Measurements from ENCODE around the gene APP.

The APP gene

DNA sequence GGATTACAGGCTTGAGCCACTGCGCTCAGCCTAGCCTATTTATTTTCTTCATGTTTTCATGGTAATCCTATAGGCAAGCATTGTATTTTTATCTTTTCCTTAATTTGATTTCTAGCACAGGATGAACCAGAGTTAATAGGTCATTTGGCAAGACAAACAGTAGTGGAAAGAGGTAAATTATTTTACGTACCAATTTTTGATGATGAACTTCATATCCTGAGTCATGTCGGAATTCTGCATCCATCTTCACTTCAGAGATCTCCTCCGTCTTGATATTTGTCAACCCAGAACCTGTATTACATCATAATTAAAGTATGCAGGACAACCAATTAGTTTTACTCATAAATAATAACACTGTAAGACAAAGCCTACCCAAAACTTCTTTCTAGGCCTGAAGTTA lies 273.2 kb downstream of the APP start:
- DNase-seq (ENCODE audit: low read depth, low spot score), result no peak
- H3K4me3 ChIP-seq (ENCODE audit: low read depth, low read length), result no peak overlapping the region
- TF ChIP-seq, protein P1, sequence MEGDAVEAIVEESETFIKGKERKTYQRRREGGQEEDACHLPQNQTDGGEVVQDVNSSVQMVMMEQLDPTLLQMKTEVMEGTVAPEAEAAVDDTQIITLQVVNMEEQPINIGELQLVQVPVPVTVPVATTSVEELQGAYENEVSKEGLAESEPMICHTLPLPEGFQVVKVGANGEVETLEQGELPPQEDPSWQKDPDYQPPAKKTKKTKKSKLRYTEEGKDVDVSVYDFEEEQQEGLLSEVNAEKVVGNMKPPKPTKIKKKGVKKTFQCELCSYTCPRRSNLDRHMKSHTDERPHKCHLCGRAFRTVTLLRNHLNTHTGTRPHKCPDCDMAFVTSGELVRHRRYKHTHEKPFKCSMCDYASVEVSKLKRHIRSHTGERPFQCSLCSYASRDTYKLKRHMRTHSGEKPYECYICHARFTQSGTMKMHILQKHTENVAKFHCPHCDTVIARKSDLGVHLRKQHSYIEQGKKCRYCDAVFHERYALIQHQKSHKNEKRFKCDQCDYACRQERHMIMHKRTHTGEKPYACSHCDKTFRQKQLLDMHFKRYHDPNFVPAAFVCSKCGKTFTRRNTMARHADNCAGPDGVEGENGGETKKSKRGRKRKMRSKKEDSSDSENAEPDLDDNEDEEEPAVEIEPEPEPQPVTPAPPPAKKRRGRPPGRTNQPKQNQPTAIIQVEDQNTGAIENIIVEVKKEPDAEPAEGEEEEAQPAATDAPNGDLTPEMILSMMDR (IDR thresholded peaks at IDR 0.05; ENCODE audit: insufficient read depth, low read length, missing control alignments), result no peak
- CTCF ChIA-PET, result interaction anchor here (1.0 to 2.9 kb wide), 6 partner anchors 9 to 289 kb away, joined by 4 to 28 read pairs (median 12); no protein-coding TSS in a partner anchor
- POLR2A ChIA-PET, result no interaction called here

DNA sequence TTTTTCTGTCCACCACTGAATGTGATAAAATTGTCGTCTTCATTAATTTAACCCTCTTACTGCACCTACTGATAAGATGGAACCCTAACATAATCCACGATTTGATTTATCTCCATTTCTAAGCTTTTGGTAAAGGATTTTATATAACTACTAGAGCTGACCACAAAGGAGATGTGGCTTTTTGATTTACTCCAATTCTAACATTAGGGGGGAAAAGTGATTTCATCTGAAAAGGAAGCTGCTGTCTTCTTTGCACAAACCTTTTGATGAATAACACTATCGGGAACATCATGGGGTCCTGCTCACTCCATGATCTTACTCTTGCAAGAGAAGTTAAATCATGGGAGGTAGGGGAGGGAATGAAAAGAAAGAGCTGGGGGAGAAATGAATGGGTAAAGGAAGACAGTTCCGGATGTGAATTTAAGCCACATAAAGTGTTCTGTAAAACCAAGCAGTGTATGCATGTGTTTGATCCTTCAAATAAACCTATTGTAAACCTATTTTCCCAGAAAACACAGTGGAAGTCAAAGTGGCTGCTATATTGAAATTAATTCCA lies 274.0 kb downstream of the APP start:
- TF ChIP-seq, protein P1 (IDR thresholded peaks at IDR 0.05; ENCODE audit: insufficient read depth, low read length, missing control alignments), result no peak
- POLR2A ChIA-PET, result no interaction called here
- CTCF ChIA-PET, result interaction anchor here (0.6 to 2.9 kb wide), 23 partner anchors 9 to 824 kb away, joined by 3 to 50 read pairs (median 5); partner anchors contain the start of gene APP
- no peak for DNase-seq (ENCODE audit: low read depth, low spot score)
- no peak overlapping the region for H3K4me3 ChIP-seq (ENCODE audit: low read depth, low read length)

DNA sequence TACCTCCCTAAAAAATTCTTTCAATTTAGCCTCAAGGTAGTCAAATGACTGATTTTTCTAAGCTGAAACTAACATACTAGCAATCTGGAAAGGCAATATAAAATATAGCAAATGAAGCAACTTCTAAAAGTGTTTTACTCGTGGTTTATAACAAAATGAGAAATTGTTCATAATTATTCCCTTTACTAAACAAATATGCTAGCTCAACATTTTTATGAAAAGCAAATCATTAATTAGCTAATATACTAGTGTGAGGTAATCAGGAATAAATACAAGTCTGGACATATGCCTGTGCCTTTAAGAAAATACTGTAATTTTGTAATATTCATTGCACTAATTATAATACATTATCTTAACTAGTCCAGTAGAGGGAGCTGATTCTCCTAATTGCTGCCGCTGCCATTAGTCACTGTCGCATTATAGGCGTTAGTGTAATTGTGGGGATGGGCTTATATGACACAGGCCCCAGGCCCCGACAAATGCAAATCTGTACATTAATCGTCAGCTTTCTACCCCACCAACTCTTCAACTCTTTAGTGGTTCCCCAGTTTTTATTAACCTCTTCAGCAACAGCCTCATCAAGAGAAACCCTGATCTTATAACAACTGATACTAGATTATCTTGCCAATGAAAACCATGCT lies 274.9 kb downstream of the APP start:
- POLR2A ChIA-PET, result no interaction called here
- DNase-seq (ENCODE audit: low read depth, low spot score), result no peak
- CTCF ChIA-PET, result interaction anchor here (0.6 to 2.9 kb wide), 30 partner anchors 10 to 825 kb away, joined by 3 to 50 read pairs (median 4); partner anchors contain the start of gene APP
- TF ChIP-seq, protein P1 (IDR thresholded peaks at IDR 0.05; ENCODE audit: insufficient read depth, low read length, missing control alignments), result peak; percentile 27
- H3K4me3 ChIP-seq (ENCODE audit: low read depth, low read length), result no peak overlapping the region

DNA sequence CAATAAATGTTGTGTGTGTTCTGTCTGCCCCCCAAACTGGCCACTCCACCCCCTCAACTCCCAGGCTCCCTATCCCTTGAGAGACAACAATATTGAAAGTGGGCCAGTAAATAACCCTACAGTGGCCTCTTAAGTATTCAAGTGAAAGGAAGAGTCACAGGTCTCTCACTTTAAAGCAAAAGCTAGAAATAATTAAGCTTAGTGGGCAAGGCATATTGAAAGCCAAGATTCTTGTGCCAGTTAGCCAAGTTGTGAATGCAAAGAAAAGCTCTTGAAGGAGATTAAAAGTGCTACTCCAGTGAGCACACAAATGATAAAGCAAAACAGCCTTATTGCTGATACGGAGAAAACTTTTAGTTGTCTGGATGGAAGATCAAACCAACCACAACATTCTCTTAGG lies 277.4 kb downstream of the APP start:
- CTCF ChIA-PET, result interaction anchor here (0.6 to 1.8 kb wide), 10 partner anchors 8 to 826 kb away, joined by 3 to 5 read pairs (median 4); no protein-coding TSS in a partner anchor
- POLR2A ChIA-PET, result no interaction called here
- DNase-seq (ENCODE audit: low read depth, low spot score), result no peak
- TF ChIP-seq, protein P1 (IDR thresholded peaks at IDR 0.05; ENCODE audit: insufficient read depth, low read length, missing control alignments), result no peak
- H3K4me3 ChIP-seq (ENCODE audit: low read depth, low read length), result no peak overlapping the region

DNA sequence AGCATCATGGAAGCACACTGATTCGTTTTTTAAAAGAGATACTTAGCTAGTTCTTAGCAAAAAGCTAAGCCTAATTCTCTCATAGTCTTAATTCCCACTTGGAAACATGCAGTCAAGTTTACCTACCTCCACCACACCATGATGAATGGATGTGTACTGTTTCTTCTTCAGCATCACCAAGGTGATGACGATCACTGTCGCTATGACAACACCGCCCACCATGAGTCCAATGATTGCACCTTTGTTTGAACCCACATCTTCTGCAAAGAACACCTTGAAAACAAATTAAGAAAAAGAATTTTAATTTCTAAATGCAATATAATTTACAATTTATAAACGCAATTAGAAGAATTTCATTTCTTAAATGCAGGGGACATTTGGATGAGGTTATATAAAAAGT lies 279.0 kb downstream of the APP start:
- no peak for DNase-seq (ENCODE audit: low read depth, low spot score)
- no peak overlapping the region for H3K4me3 ChIP-seq (ENCODE audit: low read depth, low read length)
- POLR2A ChIA-PET, result no interaction called here
- TF ChIP-seq, protein P1 (IDR thresholded peaks at IDR 0.05; ENCODE audit: insufficient read depth, low read length, missing control alignments), result no peak
- CTCF ChIA-PET, result interaction anchor here (1.4 kb wide), 2 partner anchors 281 to 828 kb away, joined by 3 to 5 read pairs; no protein-coding TSS in a partner anchor

DNA sequence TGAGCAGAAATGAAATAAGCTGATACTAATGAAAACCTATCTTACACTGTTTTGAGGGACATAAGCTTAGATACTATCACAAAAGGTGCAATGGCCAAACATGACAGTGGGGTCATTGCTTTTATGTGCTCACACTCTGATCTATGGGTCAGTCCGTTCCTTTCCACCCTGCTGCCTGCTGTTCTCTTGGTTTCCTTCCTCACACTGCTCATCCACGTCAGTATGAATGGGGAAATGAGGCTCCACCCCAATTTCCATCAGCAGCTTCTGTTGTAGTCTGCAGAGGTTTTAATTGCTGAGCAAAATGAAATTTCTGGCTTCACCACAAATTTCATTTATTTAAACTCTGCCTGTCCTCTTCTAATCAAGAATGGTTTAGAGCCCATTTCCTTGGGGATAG lies 280.6 kb downstream of the APP start:
- ChIA-PET CTCF (no interaction called here), POLR2A (no interaction called here)
- DNase-seq (ENCODE audit: low read depth, low spot score), result no peak
- TF ChIP-seq, protein P1 (IDR thresholded peaks at IDR 0.05; ENCODE audit: insufficient read depth, low read length, missing control alignments), result no peak
- H3K4me3 ChIP-seq (ENCODE audit: low read depth, low read length), result no peak overlapping the region
